SK-N-SH treated with all-trans-retinoic acid at 6 μM for 48 hours (cell line): ENCODE measurements around the gene ECEL1.

ENCODE experiments used
- ATAC-seq: fragments of 200-7000 bp; cut with Tn5 transposase; 3 replicates; pipeline ENCODE4 v1.9.1; 2020; ENCODE audit warnings: mild to moderate bottlenecking, moderate library complexity
- ARNTL ChIP-seq: fragments of 450-650 bp; formaldehyde crosslinking; IDR thresholded peaks from 2 replicates; pipeline ENCODE4 v1.5.0; 2020; ENCODE audit warnings: low read depth, mild to moderate bottlenecking, moderate library complexity, borderline replicate concordance
- BACH2 ChIP-seq: fragments of 250-450 bp; sonication (Bioruptor Pico); IDR thresholded peaks from 2 replicates; pipeline ENCODE4 v1.9.0; 2021; ENCODE audit warnings: mild to moderate bottlenecking, borderline replicate concordance
- CREB5 ChIP-seq: fragments of 250-450 bp; sonication (Bioruptor Pico); IDR thresholded peaks from 2 replicates; pipeline ENCODE4 v1.5.1; 2020; ENCODE audit warnings: low read depth, mild to moderate bottlenecking, moderate library complexity
- CSDC2 ChIP-seq: fragments of 250-450 bp; sonication (Bioruptor Pico); IDR thresholded peaks from 2 replicates; pipeline ENCODE4 v1.5.0; 2020; ENCODE audit warnings: mild to moderate bottlenecking, moderate library complexity
- CSRNP3 ChIP-seq: fragments of 250-450 bp; sonication (Bioruptor Pico); IDR thresholded peaks from 2 replicates; pipeline ENCODE4 v1.5.1; 2021; ENCODE audit warnings: mild to moderate bottlenecking, moderate library complexity
- ESRRG ChIP-seq: fragments of 250-450 bp; sonication (Bioruptor Pico); IDR thresholded peaks from 2 replicates; pipeline ENCODE4 v1.6.1; 2021; ENCODE audit warnings: mild to moderate bottlenecking
- ISL1 ChIP-seq: fragments of 250-450 bp; sonication (Bioruptor Pico); IDR thresholded peaks from 2 replicates; pipeline ENCODE4 v2.1.2; 2022; ENCODE audit warnings: mild to moderate bottlenecking, moderate library complexity
- OSR1 ChIP-seq: fragments of 250-450 bp; sonication (Bioruptor Pico); IDR thresholded peaks from 2 replicates; pipeline ENCODE4 v1.8.0; 2022; ENCODE audit warnings: moderate library complexity, mild to moderate bottlenecking, inconsistent platforms
- PATZ1 ChIP-seq: fragments of 250-450 bp; sonication (Bioruptor Pico); IDR thresholded peaks from 2 replicates; pipeline ENCODE4 v1.8.0; 2020; ENCODE audit warnings: mild to moderate bottlenecking, moderate library complexity, borderline replicate concordance
- POU6F1 ChIP-seq: fragments of 250-450 bp; sonication (Bioruptor Pico); IDR thresholded peaks from 2 replicates; pipeline ENCODE4 v1.8.0; 2021; ENCODE audit warnings: low read depth, mild to moderate bottlenecking, moderate library complexity, borderline replicate concordance
- PPARA ChIP-seq: fragments of 250-450 bp; sonication (Bioruptor Pico); IDR thresholded peaks from 2 replicates; pipeline ENCODE4 v1.5.0; 2020; ENCODE audit warnings: mild to moderate bottlenecking, borderline replicate concordance
- RARB ChIP-seq: fragments of 250-450 bp; sonication (Bioruptor Pico); IDR thresholded peaks from 2 replicates; pipeline ENCODE4 v1.8.0; 2021; ENCODE audit warnings: mild to moderate bottlenecking, moderate library complexity
- SNAI2 ChIP-seq: fragments of 250-450 bp; sonication (Bioruptor Pico); IDR thresholded peaks from 2 replicates; pipeline ENCODE4 v1.5.0; 2020; ENCODE audit warnings: mild to moderate bottlenecking, moderate library complexity
- TOX ChIP-seq: fragments of 250-450 bp; sonication (Bioruptor Pico); IDR thresholded peaks from 2 replicates; pipeline ENCODE4 v1.8.0; 2021; ENCODE audit warnings: mild to moderate bottlenecking, moderate library complexity, borderline replicate concordance
- TSHZ2 ChIP-seq: fragments of 250-450 bp; sonication (Bioruptor Pico); IDR thresholded peaks from 2 replicates; pipeline ENCODE4 v1.5.0; 2020; ENCODE audit warnings: mild to moderate bottlenecking, moderate library complexity
- ZC3H10 ChIP-seq: fragments of 250-450 bp; sonication (Bioruptor Pico); IDR thresholded peaks from 2 replicates; pipeline ENCODE4 v1.5.1; 2021; ENCODE audit warnings: mild to moderate bottlenecking, moderate library complexity
- ZFP3 ChIP-seq: fragments of 250-450 bp; sonication (Bioruptor Pico); IDR thresholded peaks from 2 replicates; pipeline ENCODE4 v1.5.0; 2020; ENCODE audit warnings: mild to moderate bottlenecking, moderate library complexity
- ZFP30 ChIP-seq: fragments of 450-650 bp; formaldehyde crosslinking; IDR thresholded peaks from 2 replicates; pipeline ENCODE4 v1.5.0; 2022; ENCODE audit warnings: mild to moderate bottlenecking, moderate library complexity
- ZNF565 ChIP-seq: fragments of 450-650 bp; formaldehyde crosslinking; conservative IDR thresholded peaks from 2 replicates; pipeline ENCODE4 v1.5.0; 2020; ENCODE audit warnings: low read depth, mild to moderate bottlenecking, moderate library complexity
- ZNF8 ChIP-seq: fragments of 450-650 bp; formaldehyde crosslinking; IDR thresholded peaks from 2 replicates; pipeline ENCODE4 v1.5.0; 2020; ENCODE audit warnings: mild to moderate bottlenecking, moderate library complexity

ECEL1 gene

GRCh38 chr2:232478571-232479340, 8.9 kb downstream of the ECEL1 start:
- TF ChIP-seq TOX (CRISPR knock-in tag) (no peak), ESRRG (CRISPR knock-in tag) (no peak)
- no peak for ATAC-seq

- no peak for TF ChIP-seq ISL1
- TF ChIP-seq TOX (CRISPR knock-in tag), result no peak
- TF ChIP-seq POU6F1 (CRISPR knock-in tag), result no peak
- no peak for TF ChIP-seq PPARA (CRISPR knock-in tag)
- no peak for TF ChIP-seq OSR1 (CRISPR knock-in tag)
- TF ChIP-seq ZNF8 (CRISPR knock-in tag), result no peak
- TF ChIP-seq RARB (CRISPR knock-in tag), result no peak
- TF ChIP-seq PATZ1 (CRISPR knock-in tag), result no peak
- no peak for TF ChIP-seq ZC3H10 (CRISPR knock-in tag)
- TF ChIP-seq ZFP30 (CRISPR knock-in tag), result no peak
- no peak for TF ChIP-seq CSRNP3 (CRISPR knock-in tag)
- TF ChIP-seq ESRRG (CRISPR knock-in tag), result no peak
- no peak for TF ChIP-seq TSHZ2
- TF ChIP-seq CSDC2 (CRISPR knock-in tag), result no peak
- no peak for TF ChIP-seq CREB5 (CRISPR knock-in tag)
- ATAC-seq, result no peak
Measured at GRCh38 chr2:232477751-232478510, 9.7 kb downstream of the ECEL1 start.

- no peak for ATAC-seq
- TF ChIP-seq SNAI2 (no peak), ZFP30 (CRISPR knock-in tag) (no peak), ZFP3 (CRISPR knock-in tag) (no peak), BACH2 (CRISPR knock-in tag) (no peak), ARNTL (no peak), CSDC2 (CRISPR knock-in tag) (no peak), PPARA (CRISPR knock-in tag) (no peak), ISL1 (no peak), ZNF565 (CRISPR knock-in tag) (no peak), TOX (CRISPR knock-in tag) (no peak), TSHZ2 (no peak), RARB (CRISPR knock-in tag) (no peak), POU6F1 (CRISPR knock-in tag) (no peak), ZC3H10 (CRISPR knock-in tag) (no peak)
Measured at GRCh38 chr2:232476791-232477190, 10.8 kb downstream of the ECEL1 start.
